HEK293 (cell line): ENCODE results near the gene ARHGAP6.

ENCODE experiments used
- CTCF ChIA-PET: fragments of 350-600 bp; formaldehyde crosslinking; extraction: SDS; loops from one replicate; lab custom pipeline; 2021; ENCODE audit warnings: antibody characterized with exemption; lab: Yijun Ruan, JAX
- POLR2A ChIA-PET: fragments of 300-600 bp; formaldehyde crosslinking; extraction: SDS; loops from one replicate; lab custom pipeline; 2020; ENCODE audit warnings: antibody characterized with exemption, inconsistent platforms; lab: Yijun Ruan, JAX
- H3K27ac ChIP-seq: fragments of 200-500 bp; sonication (Bioruptor generic); 2 replicates; pipeline ENCODE4 v1.5.1; 2014; ENCODE audit warnings: low read depth, low read length, control low read depth, inconsistent platforms; ENCODE audit errors: extremely low read depth
- H3K36me3 ChIP-seq, 2 experiments: fragments of 200-500 bp in 1 of 2; sonication (Bioruptor generic) in 1 of 2; 1 replicate in 1 of 2; 2 replicates in 1 of 2; pipeline ENCODE4 v1.5.1; 2014 to 2017; ENCODE audit warnings: inconsistent platforms in 2 of 2, low read length in 2 of 2; ENCODE audit not compliant: control insufficient read depth in 2 of 2, insufficient read depth in 1 of 2
- H3K4me1 ChIP-seq: fragments of 200-500 bp; sonication (Bioruptor generic); 2 replicates; pipeline ENCODE4 v1.5.1; 2014; ENCODE audit warnings: mild to moderate bottlenecking, low read length, inconsistent platforms; ENCODE audit not compliant: control insufficient read depth, insufficient read depth
- H3K4me3 ChIP-seq: 2 replicates; pipeline ENCODE4 v1.5.1; 2011; ENCODE audit warnings: low read depth, mild to moderate bottlenecking, control low read depth, low read length, moderate library complexity
- H3K9me3 ChIP-seq: fragments of 200-500 bp; sonication (Bioruptor generic); 2 replicates; pipeline ENCODE4 v1.5.1; 2014; ENCODE audit warnings: low read depth, low read length, inconsistent platforms; ENCODE audit not compliant: control insufficient read depth, insufficient read depth
- GLI4 ChIP-seq: fragments of 450-650 bp; formaldehyde crosslinking; IDR thresholded peaks from 2 replicates; pipeline ENCODE4 v1.5.1; 2016; ENCODE audit warnings: missing biosample characterization, missing genetic modification characterization
- OSR2 ChIP-seq: fragments of 450-650 bp; formaldehyde crosslinking; IDR thresholded peaks from 2 replicates; pipeline ENCODE4 v1.5.1; 2016; ENCODE audit warnings: missing biosample characterization, missing genetic modification characterization
- SCRT1 ChIP-seq: fragments of 450-650 bp; formaldehyde crosslinking; IDR thresholded peaks from 2 replicates; pipeline ENCODE4 v1.5.1; 2016; ENCODE audit warnings: missing biosample characterization, missing genetic modification characterization, borderline replicate concordance
- TCF7L2 ChIP-seq: IDR thresholded peaks from 2 replicates; pipeline ENCODE4 v1.6.1; 2011; ENCODE audit warnings: low read depth, mild to moderate bottlenecking, inconsistent platforms, low read length, moderate library complexity, borderline replicate concordance
- WT1 ChIP-seq: fragments of 450-650 bp; formaldehyde crosslinking; IDR thresholded peaks from 2 replicates; pipeline ENCODE4 v1.5.1; 2016; ENCODE audit warnings: missing biosample characterization, missing genetic modification characterization
- YY1 ChIP-seq: fragments of 450-650 bp; formaldehyde crosslinking; IDR thresholded peaks from 2 replicates; pipeline ENCODE4 v1.5.1; 2018; ENCODE audit warnings: missing biosample characterization, missing genetic modification characterization
- YY2 ChIP-seq: fragments of 450-650 bp; formaldehyde crosslinking; IDR thresholded peaks from 2 replicates; pipeline ENCODE4 v1.5.1; 2016; ENCODE audit warnings: missing biosample characterization, missing genetic modification characterization
- ZBTB21 ChIP-seq: fragments of 450-650 bp; formaldehyde crosslinking; IDR thresholded peaks from 2 replicates; pipeline ENCODE4 v1.5.1; 2017; ENCODE audit warnings: missing biosample characterization, missing genetic modification characterization
- ZFP69B ChIP-seq: fragments of 450-650 bp; formaldehyde crosslinking; IDR thresholded peaks from 2 replicates; pipeline ENCODE4 v1.5.1; 2016; ENCODE audit warnings: missing biosample characterization, missing genetic modification characterization
- ZNF112 ChIP-seq: fragments of 450-650 bp; formaldehyde crosslinking; IDR thresholded peaks from 2 replicates; pipeline ENCODE4 v1.5.0; 2017; ENCODE audit warnings: missing biosample characterization, missing genetic modification characterization
- ZNF155 ChIP-seq: fragments of 450-650 bp; formaldehyde crosslinking; IDR thresholded peaks from 2 replicates; pipeline ENCODE4 v1.5.1; 2016; ENCODE audit warnings: missing biosample characterization, missing genetic modification characterization
- ZNF211 ChIP-seq: fragments of 450-650 bp; formaldehyde crosslinking; IDR thresholded peaks from 2 replicates; pipeline ENCODE4 v1.5.1; 2016; ENCODE audit warnings: low read depth, missing biosample characterization, missing genetic modification characterization
- ZNF223 ChIP-seq: fragments of 450-650 bp; formaldehyde crosslinking; IDR thresholded peaks from 2 replicates; pipeline ENCODE4 v1.5.1; 2016; ENCODE audit warnings: missing biosample characterization, missing genetic modification characterization
- ZNF341 ChIP-seq: fragments of 450-650 bp; formaldehyde crosslinking; IDR thresholded peaks from 2 replicates; pipeline ENCODE4; 2016; ENCODE audit warnings: low read depth, missing biosample characterization, missing genetic modification characterization
- ZNF350 ChIP-seq: fragments of 450-650 bp; formaldehyde crosslinking; IDR thresholded peaks from 2 replicates; pipeline ENCODE4 v1.5.0; 2017; ENCODE audit warnings: missing biosample characterization, mild to moderate bottlenecking, missing genetic modification characterization
- ZNF394 ChIP-seq: fragments of 450-650 bp; formaldehyde crosslinking; IDR thresholded peaks from 2 replicates; pipeline ENCODE4 v1.5.1; 2016; ENCODE audit warnings: missing biosample characterization, missing genetic modification characterization, mild to moderate bottlenecking, moderate library complexity, borderline replicate concordance
- ZNF416 ChIP-seq: fragments of 450-650 bp; formaldehyde crosslinking; IDR thresholded peaks from 2 replicates; pipeline ENCODE4 v1.5.1; 2016; ENCODE audit warnings: missing biosample characterization, missing genetic modification characterization
- ZNF514 ChIP-seq: fragments of 450-650 bp; formaldehyde crosslinking; IDR thresholded peaks from 2 replicates; pipeline ENCODE4 v1.5.1; 2016; ENCODE audit warnings: missing biosample characterization, missing genetic modification characterization
- ZNF549 ChIP-seq: fragments of 450-650 bp; IDR thresholded peaks from 2 replicates; pipeline ENCODE4 v1.5.1; 2018; ENCODE audit warnings: missing biosample characterization, missing genetic modification characterization, mild to moderate bottlenecking, inconsistent platforms, moderate library complexity
- ZNF555 ChIP-seq: fragments of 450-650 bp; formaldehyde crosslinking; conservative IDR thresholded peaks from 2 replicates; pipeline ENCODE4 v1.5.1; 2017; ENCODE audit warnings: missing biosample characterization, mild to moderate bottlenecking, missing genetic modification characterization, inconsistent platforms
- ZNF561 ChIP-seq: fragments of 450-650 bp; IDR thresholded peaks from 2 replicates; pipeline ENCODE4 v1.5.1; 2018; ENCODE audit warnings: missing biosample characterization, missing genetic modification characterization, borderline replicate concordance
- ZNF585B ChIP-seq: fragments of 450-650 bp; formaldehyde crosslinking; IDR thresholded peaks from 2 replicates; pipeline ENCODE4 v1.5.1; 2016; ENCODE audit warnings: missing biosample characterization, missing genetic modification characterization
- ZNF624 ChIP-seq: fragments of 450-650 bp; formaldehyde crosslinking; IDR thresholded peaks from 2 replicates; pipeline ENCODE4 v1.5.1; 2017; ENCODE audit warnings: missing biosample characterization, missing genetic modification characterization
- ZNF654 ChIP-seq: fragments of 450-650 bp; formaldehyde crosslinking; IDR thresholded peaks from 2 replicates; pipeline ENCODE4 v1.5.1; 2016; ENCODE audit warnings: low read depth, missing biosample characterization, missing genetic modification characterization
- ZNF660 ChIP-seq: fragments of 450-650 bp; IDR thresholded peaks from 2 replicates; pipeline ENCODE4 v1.5.1; 2018; ENCODE audit warnings: missing biosample characterization, mild to moderate bottlenecking, missing genetic modification characterization
- ZNF701 ChIP-seq: fragments of 450-650 bp; formaldehyde crosslinking; IDR thresholded peaks from 2 replicates; pipeline ENCODE4 v1.5.1; 2016; ENCODE audit warnings: missing biosample characterization, missing genetic modification characterization
- ZNF707 ChIP-seq: fragments of 450-650 bp; formaldehyde crosslinking; IDR thresholded peaks from 2 replicates; pipeline ENCODE4 v1.5.1; 2016; ENCODE audit warnings: missing biosample characterization, missing genetic modification characterization
- ZNF747 ChIP-seq: fragments of 450-650 bp; formaldehyde crosslinking; IDR thresholded peaks from 2 replicates; pipeline ENCODE4 v1.5.1; 2016; ENCODE audit warnings: missing biosample characterization, missing genetic modification characterization
- ZNF843 ChIP-seq: fragments of 450-650 bp; formaldehyde crosslinking; IDR thresholded peaks from 2 replicates; pipeline ENCODE4 v1.5.1; 2016; ENCODE audit warnings: missing biosample characterization, missing genetic modification characterization
- TF ChIP-seq, protein P1 (sequence below): fragments of 450-650 bp; formaldehyde crosslinking; IDR thresholded peaks from 2 replicates; pipeline ENCODE4 v1.5.1; 2016; ENCODE audit warnings: missing biosample characterization, missing genetic modification characterization
- TF ChIP-seq, protein P2 (sequence below): fragments of 450-650 bp; formaldehyde crosslinking; IDR thresholded peaks from 2 replicates; pipeline ENCODE4 v1.5.1; 2016; ENCODE audit warnings: missing biosample characterization, missing genetic modification characterization
- TF ChIP-seq, protein P3 (sequence below): fragments of 450-650 bp; formaldehyde crosslinking; IDR thresholded peaks from 2 replicates; pipeline ENCODE4 v1.5.1; 2017; ENCODE audit warnings: missing biosample characterization, missing genetic modification characterization
- TF ChIP-seq, protein P4 (sequence below): fragments of 450-650 bp; formaldehyde crosslinking; IDR thresholded peaks from 2 replicates; pipeline ENCODE4 v1.5.1; 2016; ENCODE audit warnings: missing biosample characterization, missing genetic modification characterization, low read depth

Gene ARHGAP6

GRCh38 chrX:11273544-11273943 is 392.2 kb downstream of the ARHGAP6 start (continued):
- TF ChIP-seq, protein P1, sequence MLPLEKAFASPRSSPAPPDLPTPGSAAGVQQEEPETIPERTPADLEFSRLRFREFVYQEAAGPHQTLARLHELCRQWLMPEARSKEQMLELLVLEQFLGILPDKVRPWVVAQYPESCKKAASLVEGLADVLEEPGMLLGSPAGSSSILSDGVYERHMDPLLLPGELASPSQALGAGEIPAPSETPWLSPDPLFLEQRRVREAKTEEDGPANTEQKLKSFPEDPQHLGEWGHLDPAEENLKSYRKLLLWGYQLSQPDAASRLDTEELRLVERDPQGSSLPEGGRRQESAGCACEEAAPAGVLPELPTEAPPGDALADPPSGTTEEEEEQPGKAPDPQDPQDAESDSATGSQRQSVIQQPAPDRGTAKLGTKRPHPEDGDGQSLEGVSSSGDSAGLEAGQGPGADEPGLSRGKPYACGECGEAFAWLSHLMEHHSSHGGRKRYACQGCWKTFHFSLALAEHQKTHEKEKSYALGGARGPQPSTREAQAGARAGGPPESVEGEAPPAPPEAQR = no peak
- TF ChIP-seq, protein P2, sequence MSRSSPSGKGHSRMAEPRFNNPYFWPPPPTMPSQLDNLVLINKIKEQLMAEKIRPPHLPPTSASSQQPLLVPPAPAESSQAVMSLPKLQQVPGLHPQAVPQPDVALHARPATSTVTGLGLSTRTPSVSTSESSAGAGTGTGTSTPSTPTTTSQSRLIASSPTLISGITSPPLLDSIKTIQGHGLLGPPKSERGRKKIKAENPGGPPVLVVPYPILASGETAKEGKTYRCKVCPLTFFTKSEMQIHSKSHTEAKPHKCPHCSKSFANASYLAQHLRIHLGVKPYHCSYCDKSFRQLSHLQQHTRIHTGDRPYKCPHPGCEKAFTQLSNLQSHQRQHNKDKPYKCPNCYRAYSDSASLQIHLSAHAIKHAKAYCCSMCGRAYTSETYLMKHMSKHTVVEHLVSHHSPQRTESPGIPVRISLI (tag by site-specific recombination) = no peak
- TF ChIP-seq ZNF341 (no peak), YY1 (no peak), ZNF155 (tag by site-specific recombination) (no peak), ZNF707 (tag by site-specific recombination) (no peak), ZNF223 (tag by site-specific recombination) (no peak)
- TF ChIP-seq, all 188 proteins: peak for 0

- POLR2A ChIA-PET = no interaction called here
- Histone ChIP-seq H3K9me3 (no peaks in the 10 kb centered on the region), H3K4me1 (no peaks in the 10 kb centered on the region), H3K27ac (no peak overlapping the region), H3K36me3 (no peaks in the 10 kb centered on the region), H3K4me3 (no peak overlapping the region)
- CTCF ChIA-PET = no interaction called here
- TF ChIP-seq ZNF211 (no peak), ZNF112 (tag by site-specific recombination) (no peak), YY2 (tag by site-specific recombination) (no peak), ZNF701 (no peak), SCRT1 (tag by site-specific recombination) (no peak), ZNF843 (tag by site-specific recombination) (no peak), ZNF549 (tag by site-specific recombination) (no peak), ZNF585B (no peak), ZNF416 (tag by site-specific recombination) (no peak), ZNF747 (tag by site-specific recombination) (no peak), ZNF624 (tag by site-specific recombination) (no peak), ZNF660 (tag by site-specific recombination) (no peak)
- TF ChIP-seq, protein P3, sequence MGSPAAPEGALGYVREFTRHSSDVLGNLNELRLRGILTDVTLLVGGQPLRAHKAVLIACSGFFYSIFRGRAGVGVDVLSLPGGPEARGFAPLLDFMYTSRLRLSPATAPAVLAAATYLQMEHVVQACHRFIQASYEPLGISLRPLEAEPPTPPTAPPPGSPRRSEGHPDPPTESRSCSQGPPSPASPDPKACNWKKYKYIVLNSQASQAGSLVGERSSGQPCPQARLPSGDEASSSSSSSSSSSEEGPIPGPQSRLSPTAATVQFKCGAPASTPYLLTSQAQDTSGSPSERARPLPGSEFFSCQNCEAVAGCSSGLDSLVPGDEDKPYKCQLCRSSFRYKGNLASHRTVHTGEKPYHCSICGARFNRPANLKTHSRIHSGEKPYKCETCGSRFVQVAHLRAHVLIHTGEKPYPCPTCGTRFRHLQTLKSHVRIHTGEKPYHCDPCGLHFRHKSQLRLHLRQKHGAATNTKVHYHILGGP (tag by site-specific recombination) = no peak
Observed at GRCh38 chrX:11272863-11273262, 392.9 kb downstream of the ARHGAP6 start.

- POLR2A ChIA-PET = no interaction called here
- TF ChIP-seq, protein P4, sequence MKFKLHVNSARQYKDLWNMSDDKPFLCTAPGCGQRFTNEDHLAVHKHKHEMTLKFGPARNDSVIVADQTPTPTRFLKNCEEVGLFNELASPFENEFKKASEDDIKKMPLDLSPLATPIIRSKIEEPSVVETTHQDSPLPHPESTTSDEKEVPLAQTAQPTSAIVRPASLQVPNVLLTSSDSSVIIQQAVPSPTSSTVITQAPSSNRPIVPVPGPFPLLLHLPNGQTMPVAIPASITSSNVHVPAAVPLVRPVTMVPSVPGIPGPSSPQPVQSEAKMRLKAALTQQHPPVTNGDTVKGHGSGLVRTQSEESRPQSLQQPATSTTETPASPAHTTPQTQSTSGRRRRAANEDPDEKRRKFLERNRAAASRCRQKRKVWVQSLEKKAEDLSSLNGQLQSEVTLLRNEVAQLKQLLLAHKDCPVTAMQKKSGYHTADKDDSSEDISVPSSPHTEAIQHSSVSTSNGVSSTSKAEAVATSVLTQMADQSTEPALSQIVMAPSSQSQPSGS (tag by site-specific recombination) = no peak
- TF ChIP-seq ZNF701 = no peak
- TF ChIP-seq ZNF112 (tag by site-specific recombination) = no peak
- no peak for TF ChIP-seq YY1
- no peak for TF ChIP-seq TCF7L2
- no peak for TF ChIP-seq WT1
- no peak for TF ChIP-seq ZNF654 (tag by site-specific recombination)
- no peak for TF ChIP-seq ZNF350
- TF ChIP-seq ZNF394 (tag by site-specific recombination) = no peak
- TF ChIP-seq ZNF341 = no peak
- no peak for TF ChIP-seq ZNF707 (tag by site-specific recombination)
- no peak for TF ChIP-seq ZNF561 (tag by site-specific recombination)
- no peak for TF ChIP-seq OSR2 (tag by site-specific recombination)
- no peak for TF ChIP-seq GLI4 (tag by site-specific recombination)
- TF ChIP-seq ZFP69B (tag by site-specific recombination) = no peak
- TF ChIP-seq ZBTB21 (tag by site-specific recombination) = no peak
- no peak for TF ChIP-seq ZNF514 (tag by site-specific recombination)
- TF ChIP-seq ZNF555 (tag by site-specific recombination) = no peak
Observed at GRCh38 chrX:11272290-11272689, 393.4 kb downstream of the ARHGAP6 start.

More at GRCh38 chrX:11272290-11272689, 393.4 kb downstream of the ARHGAP6 start:
- Histone ChIP-seq H3K4me3 (no peak overlapping the region), H3K27ac (no peak overlapping the region), H3K4me1 (no peaks in the 10 kb centered on the region), H3K36me3 (no peaks in the 10 kb centered on the region), H3K9me3 (no peaks in the 10 kb centered on the region)
- CTCF ChIA-PET = no interaction called here
